GM19452 (cell line): ENCODE results near the gene AFG3L2.
"Not testable (repeated sequence)": the region's sequence is repeated elsewhere in the genome, so short reads cannot be mapped to it uniquely, and the experiment has no call there.

Experiments
- ATAC-seq: cut with Tn5 transposase; IDR thresholded peaks from one replicate; pipeline ENCODE4 v1.9.1; 2021; ENCODE audit not compliant: unreplicated experiment

AFG3L2 gene

GRCh38 chr18:12397793-12398192 is 20.8 kb upstream of the AFG3L2 start:
- no peak for ATAC-seq

GRCh38 chr18:12397254-12397653 is 20.2 kb upstream of the AFG3L2 start:
- ATAC-seq = no peak

- no peak for ATAC-seq
Observed at GRCh38 chr18:12394428-12394827, 17.4 kb upstream of the AFG3L2 start.

GRCh38 chr18:12393998-12394397 is 17.0 kb upstream of the AFG3L2 start:
- ATAC-seq = no peak

GRCh38 chr18:12393510-12393909 is 16.5 kb upstream of the AFG3L2 start:
- ATAC-seq = no peak

- ATAC-seq = no peak
Observed at GRCh38 chr18:12391487-12392165, 14.6 kb upstream of the AFG3L2 start.

GRCh38 chr18:12388442-12388841 is 11.4 kb upstream of the AFG3L2 start:
- ATAC-seq = no peak

- no peak for ATAC-seq
Observed at GRCh38 chr18:12384261-12384660, 7.2 kb upstream of the AFG3L2 start.

GRCh38 chr18:12383759-12384158 is 6.7 kb upstream of the AFG3L2 start:
- ATAC-seq = not testable (repeated sequence)

GRCh38 chr18:12382221-12382814 is 5.3 kb upstream of the AFG3L2 start:
- not testable (repeated sequence) for ATAC-seq

- ATAC-seq = not testable (repeated sequence)
Observed at GRCh38 chr18:12378198-12378558, 1.2 kb upstream of the AFG3L2 start.

GRCh38 chr18:12377556-12378197 is 650 bp upstream of the AFG3L2 start:
- ATAC-seq = peak; percentile 48

GRCh38 chr18:12376034-12376753 is 833 bp downstream of the AFG3L2 start:
- ATAC-seq = no peak

GRCh38 chr18:12374401-12374800 is 2.6 kb downstream of the AFG3L2 start:
- no peak for ATAC-seq

- no peak for ATAC-seq
Observed at GRCh38 chr18:12373771-12374116, 3.3 kb downstream of the AFG3L2 start.

GRCh38 chr18:12373116-12373770 is 3.8 kb downstream of the AFG3L2 start:
- ATAC-seq = no peak

- ATAC-seq = no peak
Observed at GRCh38 chr18:12372406-12372805, 4.6 kb downstream of the AFG3L2 start.

- no peak for ATAC-seq
Observed at GRCh38 chr18:12371590-12371989, 5.4 kb downstream of the AFG3L2 start.

GRCh38 chr18:12369211-12369610 is 7.8 kb downstream of the AFG3L2 start:
- ATAC-seq = no peak

- no peak for ATAC-seq
Observed at GRCh38 chr18:12366784-12367183, 10.2 kb downstream of the AFG3L2 start.

GRCh38 chr18:12366379-12366778 is 10.6 kb downstream of the AFG3L2 start:
- ATAC-seq = no peak
